NCI-H446 treated with DMSO at 0.1 percent for 48 hours (cell line): ENCODE data around the gene TYROBP.
"Not testable (repeated sequence)": the region's sequence is repeated elsewhere in the genome, so short reads cannot be mapped to it uniquely, and the experiment has no call there.

ENCODE experiments used
- DNase-seq: peaks from one replicate; lab custom pipeline; 2025; lab: John Stamatoyannopoulos, UW

The TYROBP gene

GRCh38 chr19:35931874-35932202, 23.7 kb upstream of the TYROBP start:
- no peak for DNase-seq

- DNase-seq: peak; percentile 99
Observed at GRCh38 chr19:35931161-35931873, 23.2 kb upstream of the TYROBP start.

- DNase-seq: no peak
Observed at GRCh38 chr19:35929876-35930275, 21.8 kb upstream of the TYROBP start.

GRCh38 chr19:35928507-35928906, 20.4 kb upstream of the TYROBP start:
- DNase-seq: no peak

GRCh38 chr19:35925501-35925900, 17.4 kb upstream of the TYROBP start:
- no peak for DNase-seq

- DNase-seq: no peak
Observed at GRCh38 chr19:35921012-35921411, 12.9 kb upstream of the TYROBP start.

- DNase-seq: no peak
Observed at GRCh38 chr19:35919306-35919705, 11.2 kb upstream of the TYROBP start.

- DNase-seq: no peak
Observed at GRCh38 chr19:35915443-35915842, 7.3 kb upstream of the TYROBP start.

- DNase-seq: no peak
Observed at GRCh38 chr19:35913589-35913988, 5.5 kb upstream of the TYROBP start.

GRCh38 chr19:35911790-35912189, 3.7 kb upstream of the TYROBP start:
- no peak for DNase-seq

GRCh38 chr19:35911173-35911572, 3.1 kb upstream of the TYROBP start:
- DNase-seq: no peak

GRCh38 chr19:35910355-35910754, 2.3 kb upstream of the TYROBP start:
- DNase-seq: not testable (repeated sequence)

GRCh38 chr19:35909684-35910035, 1.6 kb upstream of the TYROBP start:
- DNase-seq: no peak

- DNase-seq: no peak
Observed at GRCh38 chr19:35908973-35909683, 1.0 kb upstream of the TYROBP start.

GRCh38 chr19:35907377-35907745, 734 bp downstream of the TYROBP start:
- no peak for DNase-seq

GRCh38 chr19:35905178-35905727, 2.8 kb downstream of the TYROBP start:
- no peak for DNase-seq

GRCh38 chr19:35904311-35905068, 3.6 kb downstream of the TYROBP start:
- DNase-seq: no peak

- no peak for DNase-seq
Observed at GRCh38 chr19:35903550-35904179, 4.4 kb downstream of the TYROBP start.

GRCh38 chr19:35902870-35903475, 5.1 kb downstream of the TYROBP start:
- DNase-seq: no peak

- no peak for DNase-seq
Observed at GRCh38 chr19:35901854-35902661, 6.0 kb downstream of the TYROBP start, which contains the start of gene HCST. Gene HCST (plus strand): TSS chr19:35902529. CDS start chr19:35902594, 65 bp downstream.

GRCh38 chr19:35901055-35901644, 6.9 kb downstream of the TYROBP start:
- DNase-seq: no peak
